Ishikawa (cell line): ENCODE measurements around the gene B3GALNT1.

Experiments
- CEBPB ChIP-seq: IDR thresholded peaks from 2 replicates; pipeline ENCODE4 v1.6.1; 2012
- EP300 ChIP-seq: IDR thresholded peaks from 2 replicates; pipeline ENCODE4 v1.6.1; 2012; ENCODE audit warnings: borderline replicate concordance
- FOXM1 ChIP-seq: IDR thresholded peaks from 2 replicates; pipeline ENCODE4 v1.6.1; 2012; ENCODE audit warnings: low read depth, borderline replicate concordance
- TF ChIP-seq, protein P1 (sequence below): IDR thresholded peaks from 2 replicates; pipeline ENCODE4 v1.6.1; 2012; ENCODE audit warnings: low read depth, mild to moderate bottlenecking

DNA sequence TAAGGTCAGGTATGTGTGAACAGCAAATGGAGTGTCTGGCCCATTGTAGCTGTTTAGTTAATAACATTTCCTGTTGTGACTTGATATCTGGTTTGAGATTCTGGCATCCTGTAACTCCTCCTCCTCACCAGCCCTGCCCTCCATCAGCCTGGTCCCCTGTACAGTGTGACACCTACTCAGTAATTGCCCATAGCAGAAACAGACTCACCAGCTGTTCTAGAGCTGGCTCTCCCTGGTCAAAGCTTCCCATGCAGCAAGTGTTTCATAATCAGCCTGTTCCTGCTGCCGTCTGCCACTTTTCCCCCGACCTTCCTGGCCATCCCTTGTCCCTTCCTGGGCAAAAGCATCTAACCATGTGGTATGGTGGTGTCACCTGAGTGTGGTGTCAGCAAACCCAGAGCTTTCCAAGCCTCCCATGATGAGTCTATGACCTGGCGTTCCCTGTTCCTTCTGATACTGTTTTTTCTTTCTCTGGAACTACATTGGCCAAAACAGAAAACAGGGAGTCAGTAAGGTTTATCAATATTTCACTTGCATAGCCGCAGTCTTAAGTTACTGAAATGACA lies 55.4 kb downstream of the B3GALNT1 start:
- TF ChIP-seq FOXM1 (no peak), CEBPB (no peak), EP300 (no peak)
- TF ChIP-seq, protein P1, sequence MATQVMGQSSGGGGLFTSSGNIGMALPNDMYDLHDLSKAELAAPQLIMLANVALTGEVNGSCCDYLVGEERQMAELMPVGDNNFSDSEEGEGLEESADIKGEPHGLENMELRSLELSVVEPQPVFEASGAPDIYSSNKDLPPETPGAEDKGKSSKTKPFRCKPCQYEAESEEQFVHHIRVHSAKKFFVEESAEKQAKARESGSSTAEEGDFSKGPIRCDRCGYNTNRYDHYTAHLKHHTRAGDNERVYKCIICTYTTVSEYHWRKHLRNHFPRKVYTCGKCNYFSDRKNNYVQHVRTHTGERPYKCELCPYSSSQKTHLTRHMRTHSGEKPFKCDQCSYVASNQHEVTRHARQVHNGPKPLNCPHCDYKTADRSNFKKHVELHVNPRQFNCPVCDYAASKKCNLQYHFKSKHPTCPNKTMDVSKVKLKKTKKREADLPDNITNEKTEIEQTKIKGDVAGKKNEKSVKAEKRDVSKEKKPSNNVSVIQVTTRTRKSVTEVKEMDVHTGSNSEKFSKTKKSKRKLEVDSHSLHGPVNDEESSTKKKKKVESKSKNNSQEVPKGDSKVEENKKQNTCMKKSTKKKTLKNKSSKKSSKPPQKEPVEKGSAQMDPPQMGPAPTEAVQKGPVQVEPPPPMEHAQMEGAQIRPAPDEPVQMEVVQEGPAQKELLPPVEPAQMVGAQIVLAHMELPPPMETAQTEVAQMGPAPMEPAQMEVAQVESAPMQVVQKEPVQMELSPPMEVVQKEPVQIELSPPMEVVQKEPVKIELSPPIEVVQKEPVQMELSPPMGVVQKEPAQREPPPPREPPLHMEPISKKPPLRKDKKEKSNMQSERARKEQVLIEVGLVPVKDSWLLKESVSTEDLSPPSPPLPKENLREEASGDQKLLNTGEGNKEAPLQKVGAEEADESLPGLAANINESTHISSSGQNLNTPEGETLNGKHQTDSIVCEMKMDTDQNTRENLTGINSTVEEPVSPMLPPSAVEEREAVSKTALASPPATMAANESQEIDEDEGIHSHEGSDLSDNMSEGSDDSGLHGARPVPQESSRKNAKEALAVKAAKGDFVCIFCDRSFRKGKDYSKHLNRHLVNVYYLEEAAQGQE, result no peak
